Stomach (tissue), 9 donors: ENCODE data around the gene MAN1A1. TPM values are rescaled to one million over a fixed set of nuclear protein-coding genes. Genes with fewer than 3 reads are reported as not detected.

Experiments used
- DNase-seq, 2 donors: peaks; one replicate each; pipeline versions ENCODE4 v3.0.0 to v3.0.0-alpha.2; 2013 to 2019
- H3K27ac ChIP-seq, 5 donors: fragments of 200-600 bp in 4 of 5; sonication (generic) in 4 of 5; one replicate each; pipeline ENCODE4 v1.5.1; 2013 to 2019; ENCODE audit warnings: mild to moderate bottlenecking in 1 of 5, moderate library complexity in 1 of 5
- H3K27me3 ChIP-seq, 3 donors: fragments of 200-600 bp; sonication (generic); one replicate each; pipeline ENCODE4 v1.5.1; 2017 to 2019; ENCODE audit warnings: mixed run types in 1 of 3
- H3K36me3 ChIP-seq, 4 donors: fragments of 200-600 bp; sonication (generic); 1 replicate in 3 of 4; 2 replicates in 1 of 4; pipeline ENCODE4 v1.5.1; 2016 to 2019
- H3K4me1 ChIP-seq, 4 donors: fragments of 200-600 bp; sonication (generic); one replicate each; pipeline ENCODE4 v1.5.1; 2016 to 2019
- H3K4me3 ChIP-seq, 4 donors: fragments of 200-600 bp; sonication (generic) in 3 of 4; one replicate each; pipeline ENCODE4 v1.5.1; 2016 to 2019; ENCODE audit warnings: mild to moderate bottlenecking in 1 of 4
- H3K9me3 ChIP-seq, 4 donors: fragments of 200-600 bp; sonication (generic); one replicate each; pipeline ENCODE4 v1.5.1; 2016 to 2019
- EP300 ChIP-seq: sonication (generic); formaldehyde crosslinking; IDR thresholded peaks from one replicate; pipeline ENCODE4 v1.6.1; 2017; ENCODE audit warnings: antibody characterized with exemption
- POLR2A ChIP-seq, 4 donors: fragments of 450-650 bp; IDR thresholded peaks; one replicate each; pipeline ENCODE4 v1.6.1; 2016; ENCODE audit warnings: antibody characterized with exemption in 4 of 4, control low read depth in 2 of 4, mild to moderate bottlenecking in 1 of 4, moderate library complexity in 1 of 4
- POLR2AphosphoS5 ChIP-seq, 3 donors: sonication (generic); formaldehyde crosslinking; IDR thresholded peaks; one replicate each; pipeline ENCODE4 v1.6.1; 2016; ENCODE audit warnings: antibody characterized with exemption in 3 of 3
- WGBS, 5 donors: extraction: QIAGEN DNeasy Blood & Tissue Kit in 3 of 5; methylation state at CpG; one replicate each; pipeline versions ENCODE4 v1.1.5 to v1.1.7; 2013 to 2018; 5-methylcytosine and 5-hydroxymethylcytosine counted together
- intact Hi-C: fragments of 100-400 bp; cut with DNase I; formaldehyde crosslinking; loops from one replicate; pipeline ENCODE4 v1.15.1; 2023; ENCODE audit warnings: low total_unique reads
- polyA plus RNA-seq, 3 donors: library from polyadenylated mRNA; stranded (reverse); fragments of 200-250 nt; gene quantifications; one replicate each; pipeline ENCODE4 v1.2.3, GENCODE V29; 2013
- total RNA-seq, 5 donors: library from RNA; depleted of rRNA; stranded (reverse); fragments of >200 nt; gene quantifications; one replicate each; pipeline versions ENCODE4 v1.1.0 to v1.2.3, GENCODE V29; 2014 to 2016
- TF ChIP-seq, protein P1 (sequence below), 7 experiments: fragments of 450-650 bp in 4 of 7; fragments of 200-600 bp in 3 of 7; sonication (generic) in 3 of 7; IDR thresholded peaks; one replicate each; pipeline ENCODE4 v1.5.1; 2016 to 2019; ENCODE audit warnings: antibody characterized with exemption in 7 of 7, control low read depth in 2 of 7, mild to moderate bottlenecking in 1 of 7
- donor health status: healthy with polysubstance abuse.
- donor health status: Bipolar disorder and iron deficiency.
- donor health status: healthy.

MAN1A1 gene
- total and polyA plus RNA-seq, 8 donors: 8.0 to 132 (median 47.9) TPM

GRCh38 chr6:119344306-119344705, 5.3 kb downstream of the MAN1A1 start:
- intact Hi-C loops: no loop called here
- H3K4me1 ChIP-seq: peaks cover 15 to 89% (median 39%) of the 10 kb centered on the region in 4 donors
- peak overlapping the region in 2 of 4 donors; percentile 4 to 15 for H3K4me3 ChIP-seq
- H3K27ac ChIP-seq: peak overlapping the region in 1 of 5 donors; percentile 27
- peak in 1 of 2 donors; percentile 33 for DNase-seq
- no peaks in the 10 kb centered on the region for H3K27me3 ChIP-seq
- TF ChIP-seq, protein P1, sequence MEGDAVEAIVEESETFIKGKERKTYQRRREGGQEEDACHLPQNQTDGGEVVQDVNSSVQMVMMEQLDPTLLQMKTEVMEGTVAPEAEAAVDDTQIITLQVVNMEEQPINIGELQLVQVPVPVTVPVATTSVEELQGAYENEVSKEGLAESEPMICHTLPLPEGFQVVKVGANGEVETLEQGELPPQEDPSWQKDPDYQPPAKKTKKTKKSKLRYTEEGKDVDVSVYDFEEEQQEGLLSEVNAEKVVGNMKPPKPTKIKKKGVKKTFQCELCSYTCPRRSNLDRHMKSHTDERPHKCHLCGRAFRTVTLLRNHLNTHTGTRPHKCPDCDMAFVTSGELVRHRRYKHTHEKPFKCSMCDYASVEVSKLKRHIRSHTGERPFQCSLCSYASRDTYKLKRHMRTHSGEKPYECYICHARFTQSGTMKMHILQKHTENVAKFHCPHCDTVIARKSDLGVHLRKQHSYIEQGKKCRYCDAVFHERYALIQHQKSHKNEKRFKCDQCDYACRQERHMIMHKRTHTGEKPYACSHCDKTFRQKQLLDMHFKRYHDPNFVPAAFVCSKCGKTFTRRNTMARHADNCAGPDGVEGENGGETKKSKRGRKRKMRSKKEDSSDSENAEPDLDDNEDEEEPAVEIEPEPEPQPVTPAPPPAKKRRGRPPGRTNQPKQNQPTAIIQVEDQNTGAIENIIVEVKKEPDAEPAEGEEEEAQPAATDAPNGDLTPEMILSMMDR (IDR thresholded peaks at IDR 0.05): no peak
- TF ChIP-seq POLR2A (IDR thresholded peaks at IDR 0.05) (no peak), EP300 (no peak), POLR2AphosphoS5 (IDR thresholded peaks at IDR 0.05) (no peak)
- no peaks in the 10 kb centered on the region for H3K9me3 ChIP-seq
- 54 to 76% (median 70%) methylated on average over 1 of the region's 1 CpG for WGBS, 5 donors
- H3K36me3 ChIP-seq: no peaks in the 10 kb centered on the region

- intact Hi-C loops: no loop called here
- whole genome bisulfite sequencing, 5 donors: 81 to 93% (median 83%) methylated on average over 5 of the region's 5 CpGs
- H3K4me3 ChIP-seq: peak overlapping the region in 2 of 4 donors; percentile 4 to 15
- TF ChIP-seq POLR2A (IDR thresholded peaks at IDR 0.05) (no peak), EP300 (no peak)
- TF ChIP-seq, protein P1 (IDR thresholded peaks at IDR 0.05): no peak
- no peak for DNase-seq
- no peaks in the 10 kb centered on the region for H3K9me3 ChIP-seq
- H3K27ac ChIP-seq: no peak overlapping the region
- no peaks in the 10 kb centered on the region for H3K36me3 ChIP-seq
- H3K27me3 ChIP-seq: no peaks in the 10 kb centered on the region
- peaks cover 15 to 95% (median 43%) of the 10 kb centered on the region in 4 donors for H3K4me1 ChIP-seq
These were observed 5.9 kb downstream of the MAN1A1 start for GRCh38 chr6:119343573-119344146.

DNA sequence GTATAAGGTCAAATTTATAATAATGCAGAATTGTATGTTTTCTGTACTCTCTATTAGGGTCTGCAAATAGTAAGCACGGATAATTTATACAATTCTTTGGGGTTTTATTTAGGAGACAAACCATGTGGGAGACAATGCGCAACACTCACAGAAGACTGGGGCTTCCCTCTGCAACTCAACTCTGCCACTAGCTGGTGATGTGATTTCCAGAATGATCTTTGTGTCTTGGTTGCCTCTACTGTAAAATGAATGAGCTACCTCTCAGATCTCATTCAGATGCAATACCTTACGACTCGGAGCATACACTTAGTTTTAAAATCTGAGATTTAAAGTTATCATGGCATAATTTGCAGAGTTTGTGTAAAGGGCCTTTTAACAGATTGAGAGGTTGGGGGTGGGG, 6.4 kb downstream of the MAN1A1 start:
- Histone ChIP-seq H3K36me3 (no peaks in the 10 kb centered on the region), H3K9me3 (no peaks in the 10 kb centered on the region), H3K27ac (no peak overlapping the region), H3K4me3 (peak overlapping the region in 1 of 4 donors; percentile 4), H3K27me3 (no peaks in the 10 kb centered on the region), H3K4me1 (peaks cover 15 to 100% (median 48%) of the 10 kb centered on the region in 4 donors)
- intact Hi-C loops: no loop called here
- no peak for DNase-seq
- TF ChIP-seq, protein P1 (IDR thresholded peaks at IDR 0.05): no peak
- TF ChIP-seq POLR2AphosphoS5 (IDR thresholded peaks at IDR 0.05) (no peak), EP300 (no peak), POLR2A (IDR thresholded peaks at IDR 0.05) (no peak)
- WGBS, 5 donors: 83 to 89% (median 86%) methylated on average over 4 of the region's 4 CpGs

DNA sequence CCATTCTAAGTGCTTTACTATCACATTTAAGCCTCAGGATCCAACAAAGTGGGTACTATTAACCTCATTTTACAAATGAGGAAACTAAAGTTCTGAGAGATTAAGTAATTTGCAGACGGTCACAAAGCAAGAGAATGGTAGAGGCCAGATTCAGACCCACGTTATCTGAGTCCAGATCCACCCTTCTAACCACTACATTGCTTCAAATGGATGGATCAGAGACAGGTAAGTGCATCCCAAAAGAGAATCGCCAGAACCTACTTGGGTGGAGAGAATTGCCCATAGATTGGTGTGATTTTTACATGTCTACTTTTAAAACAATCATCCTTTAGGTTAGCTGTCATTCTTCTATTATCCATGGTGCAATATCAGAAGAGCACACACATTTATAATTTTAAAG, 7.1 kb downstream of the MAN1A1 start:
- no peak overlapping the region for H3K4me3 ChIP-seq
- H3K9me3 ChIP-seq: no peaks in the 10 kb centered on the region

GRCh38 chr6:119340796-119341487, 8.6 kb downstream of the MAN1A1 start:
- H3K36me3 ChIP-seq: no peaks in the 10 kb centered on the region
- no peak for DNase-seq
- 36 to 53% (median 41%) methylated on average over 7 to 8 of the region's 8 CpGs for WGBS, 5 donors
- no peaks in the 10 kb centered on the region for H3K27me3 ChIP-seq
- no peaks in the 10 kb centered on the region for H3K9me3 ChIP-seq
- peaks cover 12 to 84% (median 45%) of the 10 kb centered on the region in 4 donors for H3K4me1 ChIP-seq
- H3K4me3 ChIP-seq: no peak overlapping the region
- TF ChIP-seq POLR2AphosphoS5 (IDR thresholded peaks at IDR 0.05): no peak
- TF ChIP-seq, protein P1 (IDR thresholded peaks at IDR 0.05): no peak
- TF ChIP-seq POLR2A (IDR thresholded peaks at IDR 0.05): no peak
- TF ChIP-seq EP300: no peak
- intact Hi-C loops: no loop called here
- H3K27ac ChIP-seq: peak overlapping the region in 3 of 5 donors; percentile 8 to 28 (median 24)

More for the DNA sequence above, 7.1 kb downstream of the MAN1A1 start:
- Histone ChIP-seq H3K4me1 (peaks cover 15 to 95% (median 46%) of the 10 kb centered on the region in 4 donors), H3K27ac (no peak overlapping the region), H3K36me3 (no peaks in the 10 kb centered on the region), H3K27me3 (no peaks in the 10 kb centered on the region)
- TF ChIP-seq POLR2A (IDR thresholded peaks at IDR 0.05) (no peak), POLR2AphosphoS5 (IDR thresholded peaks at IDR 0.05) (no peak)
- intact Hi-C loops: no loop called here
- DNase-seq: no peak
- WGBS, 5 donors: 81 to 93% (median 89%) methylated on average over 3 of the region's 3 CpGs
